NCI-H524 treated with DMSO at 0.1 percent for 48 hours (cell line): ENCODE measurements around the gene MARCHF3.

ENCODE experiments used
- DNase-seq: peaks from one replicate; lab custom pipeline; 2025; lab: John Stamatoyannopoulos, UW

Gene MARCHF3

GRCh38 chr5:126982926-126983873, 47.2 kb downstream of the MARCHF3 start:
- no peak for DNase-seq

- DNase-seq, result no peak
Measured at GRCh38 chr5:126982202-126982601, 48.2 kb downstream of the MARCHF3 start.

DNA sequence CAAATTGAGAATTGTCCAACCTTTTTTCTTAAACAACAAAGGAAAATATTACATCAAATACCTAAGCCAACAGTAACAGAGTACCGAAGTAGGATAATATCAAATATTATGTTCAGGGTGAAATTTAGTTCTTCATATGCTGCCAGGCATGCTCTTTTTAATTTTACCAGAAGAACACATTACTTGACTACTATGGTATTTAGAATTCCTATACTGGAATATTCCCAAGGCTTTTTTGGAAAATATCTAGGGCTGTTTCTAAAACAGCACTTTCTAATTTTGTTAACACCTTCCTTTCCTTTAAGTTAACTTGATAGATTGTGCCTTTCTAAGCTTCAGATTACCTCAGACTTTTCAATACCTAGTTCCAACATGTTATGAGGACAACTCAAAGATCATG, 48.7 kb downstream of the MARCHF3 start:
- no peak for DNase-seq

GRCh38 chr5:126981222-126981621, 49.1 kb downstream of the MARCHF3 start:
- no peak for DNase-seq

DNA sequence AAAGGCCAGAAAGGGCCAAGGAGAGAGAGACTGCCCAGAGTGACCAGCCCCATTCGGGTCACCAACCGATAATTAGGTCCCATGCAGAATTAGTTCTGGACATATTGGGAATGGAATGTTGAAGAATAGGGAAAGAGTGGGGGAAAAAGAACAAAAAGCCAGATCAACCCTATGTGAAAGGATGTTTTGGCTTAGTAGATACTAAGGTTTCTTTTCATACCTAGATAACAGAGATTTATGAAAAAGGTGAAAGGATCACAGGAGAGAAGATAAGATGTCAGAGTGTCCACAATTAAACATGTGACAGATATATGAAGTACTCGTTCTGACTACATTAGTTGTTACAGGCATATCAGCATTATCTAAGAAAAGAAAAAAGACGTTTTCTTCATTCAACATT, 52.1 kb downstream of the MARCHF3 start:
- DNase-seq, result no peak

DNA sequence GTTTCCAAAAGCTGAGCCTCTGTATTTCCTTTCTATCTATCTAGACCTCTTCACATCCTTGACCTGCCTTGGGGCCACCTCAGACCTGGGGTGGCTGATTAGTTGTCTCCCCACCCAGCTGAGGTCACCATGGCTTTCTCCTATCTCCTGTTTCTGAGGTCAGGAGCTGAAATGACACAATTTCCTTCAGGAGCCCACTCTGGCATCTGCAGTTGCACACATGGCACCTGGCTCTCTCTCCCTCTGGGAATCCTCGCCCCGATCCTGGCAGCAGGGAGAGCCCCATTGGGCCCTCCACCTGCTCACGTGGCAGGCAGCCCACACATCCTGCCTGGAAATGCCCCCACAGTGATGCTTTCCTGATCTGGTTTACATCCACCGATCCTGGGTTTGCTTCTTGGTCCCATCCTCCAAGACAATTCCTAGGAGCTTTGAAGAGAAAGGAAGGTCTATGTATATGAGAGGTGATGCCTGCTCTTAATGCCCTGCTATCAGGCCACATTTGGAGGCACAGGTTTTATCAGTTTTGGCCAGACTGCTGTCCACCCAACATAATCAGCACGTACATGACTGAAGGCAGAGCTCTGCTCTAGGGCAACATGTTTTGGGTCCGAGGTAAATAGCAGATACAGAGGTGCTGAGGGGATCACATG, 53.7 kb downstream of the MARCHF3 start:
- no peak for DNase-seq

DNA sequence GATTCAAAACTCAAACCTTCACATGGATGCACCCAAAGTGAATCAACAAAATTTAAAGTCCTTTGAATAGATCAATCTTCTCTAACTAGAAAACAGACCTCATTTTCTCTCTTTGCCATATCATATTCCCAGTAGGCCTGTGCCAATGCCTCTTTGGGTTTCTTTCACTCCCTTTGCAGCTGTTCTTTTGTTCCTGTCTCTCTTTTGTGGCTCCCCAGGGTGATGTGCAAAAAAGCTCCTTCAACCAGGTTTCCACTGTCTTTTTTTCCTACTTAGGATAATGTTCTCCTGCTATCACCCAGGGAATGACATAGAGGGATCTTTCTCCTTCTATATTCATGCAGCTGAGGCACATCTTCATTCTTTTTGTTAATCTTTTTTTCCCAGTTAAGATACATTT, 54.6 kb downstream of the MARCHF3 start:
- DNase-seq, result no peak

DNA sequence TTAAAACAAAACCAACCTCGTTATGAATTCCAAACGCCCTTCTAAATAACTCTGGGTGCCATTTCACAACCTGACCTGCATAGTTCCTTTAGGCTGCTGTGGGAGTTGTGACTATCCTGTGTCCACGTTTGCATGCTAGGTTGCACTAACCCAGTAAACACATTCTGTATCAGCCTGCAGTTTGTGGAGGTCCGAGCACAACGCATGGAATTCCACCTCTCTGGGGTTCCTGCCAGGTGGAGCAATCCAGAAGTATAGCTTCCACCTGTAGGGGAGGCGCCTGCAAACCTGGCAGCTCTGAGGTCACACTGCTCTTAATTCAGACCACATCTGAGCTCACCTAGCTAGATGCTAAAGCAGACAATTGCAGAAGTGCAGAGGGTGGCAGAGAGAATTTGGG, 57.2 kb downstream of the MARCHF3 start:
- no peak for DNase-seq

DNA sequence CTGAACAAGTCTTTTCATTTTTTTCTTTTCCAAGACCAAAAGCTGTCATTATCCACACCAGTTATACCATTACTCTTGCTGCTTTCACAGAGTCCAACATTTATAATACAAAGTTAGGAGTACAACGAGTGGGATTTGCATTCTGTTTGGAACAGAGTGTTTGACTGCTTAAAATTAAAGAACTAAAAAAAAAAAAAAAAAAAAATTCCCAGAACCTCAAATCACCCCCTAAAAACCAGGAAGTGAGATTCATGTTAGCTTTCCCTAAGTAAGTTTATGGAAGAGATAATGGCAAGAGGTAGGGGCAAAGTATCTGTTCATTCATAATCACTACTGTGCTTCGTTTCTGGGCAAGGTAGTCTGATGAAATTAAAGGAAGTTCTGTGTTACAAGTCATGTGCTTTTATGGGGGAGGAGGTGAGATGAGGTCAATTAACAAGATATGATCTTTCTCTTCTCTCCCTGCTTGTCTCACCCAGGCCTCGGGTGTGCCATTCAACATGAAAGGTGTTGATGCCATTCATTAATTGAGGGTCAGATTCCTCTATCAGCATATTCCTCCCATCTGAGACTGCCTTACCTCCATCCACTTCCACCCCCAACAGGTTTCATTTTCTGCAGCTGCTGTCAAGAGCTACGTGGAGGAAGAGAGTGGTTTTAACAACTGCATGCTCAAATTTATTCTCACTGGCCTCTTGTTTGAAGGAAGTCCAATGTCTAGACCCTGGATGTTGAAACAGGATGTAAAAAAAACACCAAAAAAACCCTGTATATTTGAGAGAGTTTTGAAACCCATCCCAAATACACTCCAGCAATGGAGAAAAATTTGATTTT, 58.1 kb downstream of the MARCHF3 start:
- DNase-seq, result no peak

- no peak for DNase-seq
Measured at GRCh38 chr5:126971455-126972031, 58.8 kb downstream of the MARCHF3 start.

DNA sequence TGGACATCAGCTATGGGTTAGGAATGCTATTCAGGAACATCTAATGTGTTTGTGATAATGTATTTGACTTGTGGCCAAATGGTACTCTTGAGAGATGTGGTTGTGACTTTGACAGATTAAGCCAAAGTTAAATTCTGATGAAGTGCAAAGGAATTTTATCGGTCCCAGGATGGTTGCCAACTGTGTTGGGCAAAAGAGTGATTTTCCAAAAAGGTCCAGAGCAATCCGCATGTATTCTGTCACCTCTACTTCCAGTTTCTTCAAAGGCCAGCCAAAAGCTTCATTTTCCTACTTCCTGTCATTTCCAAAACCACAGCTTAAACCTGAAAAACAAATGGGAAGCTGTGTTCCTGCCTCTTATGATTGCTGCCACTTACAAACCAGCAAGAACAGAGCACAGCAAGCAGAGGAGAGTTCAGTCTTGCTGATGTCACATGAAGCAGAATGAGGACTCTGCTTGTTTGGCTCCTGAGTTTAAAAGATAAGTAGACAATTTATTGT, 59.8 kb downstream of the MARCHF3 start:
- no peak for DNase-seq

DNA sequence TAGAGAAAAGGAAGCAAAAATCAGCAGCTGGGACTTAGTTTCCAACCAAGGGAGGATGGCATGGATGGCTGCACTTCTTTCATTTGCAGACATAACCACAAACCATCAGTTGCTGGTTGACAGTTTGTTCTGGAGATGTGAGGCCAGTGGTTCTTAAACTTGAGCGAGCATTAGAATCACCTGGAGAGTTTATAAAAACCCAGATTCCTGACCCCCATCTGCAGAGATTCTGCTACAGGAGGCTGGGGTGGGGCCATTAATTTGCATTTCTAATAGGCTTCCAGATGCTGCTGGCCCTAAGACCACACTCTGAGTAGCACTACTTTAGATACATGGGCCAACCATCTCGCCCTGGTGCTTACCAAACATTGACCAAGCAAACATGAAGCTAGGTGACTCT, 60.8 kb downstream of the MARCHF3 start:
- no peak for DNase-seq

DNA sequence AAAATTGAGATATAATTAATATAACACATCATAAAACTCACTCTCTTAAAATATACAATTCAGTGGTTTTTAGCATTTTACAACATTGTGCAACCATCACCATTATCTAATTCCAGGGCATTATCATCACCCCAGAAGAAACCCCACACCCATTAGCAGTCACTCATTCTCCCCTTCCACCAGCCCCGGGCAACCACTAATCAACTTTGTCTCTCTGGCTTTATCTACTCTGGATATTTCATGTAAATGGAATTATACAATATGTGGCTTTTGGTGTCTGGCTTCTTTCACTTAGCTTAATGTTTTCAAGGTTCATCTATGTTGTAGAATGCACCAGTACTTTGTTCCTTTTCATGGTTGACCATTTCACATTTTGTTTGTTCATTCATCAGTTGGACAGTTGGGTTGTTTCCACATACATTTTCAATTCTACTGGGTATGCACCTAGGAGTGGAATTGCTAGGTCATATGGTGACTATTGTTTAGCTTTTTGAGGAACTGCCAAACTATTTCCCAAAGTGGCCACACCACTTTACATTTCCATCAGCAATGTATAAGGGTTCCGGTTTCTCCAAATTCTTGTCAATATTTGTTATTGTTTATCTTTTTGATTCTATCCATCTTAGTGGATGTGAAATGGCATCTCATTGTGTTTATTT, 62.4 kb downstream of the MARCHF3 start:
- no peak for DNase-seq

DNA sequence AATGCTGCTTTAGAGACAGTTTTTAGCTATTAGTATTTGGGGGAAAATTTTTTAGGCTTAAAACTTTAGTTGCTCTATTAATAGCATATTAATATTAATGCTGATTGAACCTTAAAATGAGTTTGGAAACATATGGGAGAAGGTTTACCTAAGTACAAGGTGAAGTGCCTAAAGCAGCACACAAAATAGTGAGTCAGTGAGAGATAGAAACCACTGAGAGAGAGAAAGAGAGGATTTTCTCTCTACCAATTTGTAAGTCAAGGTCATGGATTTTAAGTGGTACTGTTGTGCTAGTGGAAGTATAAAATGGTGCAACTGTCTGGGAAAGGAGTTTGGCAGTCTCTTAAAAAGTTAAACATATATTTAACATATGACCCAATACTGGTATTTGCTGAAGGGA, 64.9 kb downstream of the MARCHF3 start:
- no peak for DNase-seq

GRCh38 chr5:126965061-126965475, 65.3 kb downstream of the MARCHF3 start:
- no peak for DNase-seq

DNA sequence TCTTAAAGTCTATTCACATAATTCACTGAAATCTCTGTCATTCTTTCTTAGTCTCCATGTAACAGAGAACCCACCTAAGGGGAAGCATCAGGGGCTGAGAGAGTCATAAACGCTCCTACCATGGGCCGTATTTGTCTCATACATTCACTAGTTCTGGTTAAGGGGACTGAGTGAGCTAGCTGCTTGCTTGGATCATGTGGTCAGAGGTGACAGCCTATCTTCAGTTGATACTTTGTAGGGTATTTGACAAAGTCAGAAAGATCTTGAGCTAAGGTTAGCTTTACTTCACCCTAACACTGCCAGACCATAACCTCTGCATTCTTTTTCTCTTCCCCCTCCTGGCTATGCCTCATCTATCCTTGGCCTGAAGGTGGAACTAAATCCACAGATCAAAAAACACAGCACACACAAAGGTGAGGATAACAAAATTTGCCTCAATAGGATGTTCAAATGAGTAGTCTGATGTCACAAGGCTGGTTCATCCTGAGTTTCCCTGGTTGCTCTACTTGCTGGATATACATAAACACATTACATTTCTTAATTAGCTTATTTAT, 66.5 kb downstream of the MARCHF3 start:
- no peak for DNase-seq

GRCh38 chr5:126961702-126962101, 68.7 kb downstream of the MARCHF3 start:
- DNase-seq, result no peak

DNA sequence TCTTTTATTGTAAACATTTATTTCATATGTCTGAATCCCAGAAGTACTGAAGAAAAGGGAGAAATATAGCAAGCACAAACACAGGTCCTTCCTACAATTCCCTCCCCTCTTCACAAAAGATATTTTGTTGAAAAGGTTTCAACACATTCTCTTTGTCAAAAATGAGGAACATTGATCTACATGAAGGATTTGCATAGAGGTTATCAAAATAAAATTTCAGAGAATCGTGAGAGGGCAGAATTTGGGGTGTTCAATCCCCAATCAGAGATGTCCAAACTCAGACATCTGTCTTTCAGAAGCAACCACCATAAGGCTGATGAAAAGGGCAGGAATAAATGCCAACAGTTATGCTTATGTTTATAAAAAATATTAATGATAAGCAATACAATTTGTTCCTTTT, 69.2 kb downstream of the MARCHF3 start:
- no peak for DNase-seq

GRCh38 chr5:126959188-126959587, 71.2 kb downstream of the MARCHF3 start:
- DNase-seq, result no peak

DNA sequence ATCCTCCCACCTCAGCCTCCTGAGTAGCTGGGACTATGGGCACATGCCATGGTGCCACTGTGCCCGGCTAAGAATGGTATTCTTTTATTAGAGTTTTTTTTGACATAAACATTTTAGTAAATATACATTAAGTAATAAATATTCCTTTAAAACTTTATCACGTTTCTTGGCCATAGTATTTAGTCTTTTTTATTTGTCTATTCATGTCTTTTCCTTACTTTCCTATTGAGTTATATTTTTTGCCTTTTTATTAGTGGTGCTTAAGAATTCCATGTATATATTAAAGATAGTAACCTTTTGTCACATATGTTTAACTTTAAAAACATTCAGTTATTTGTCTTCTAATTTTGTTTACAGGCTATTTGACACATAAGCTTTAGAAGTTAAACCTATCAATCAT, 73.4 kb downstream of the MARCHF3 start:
- DNase-seq, result no peak

DNA sequence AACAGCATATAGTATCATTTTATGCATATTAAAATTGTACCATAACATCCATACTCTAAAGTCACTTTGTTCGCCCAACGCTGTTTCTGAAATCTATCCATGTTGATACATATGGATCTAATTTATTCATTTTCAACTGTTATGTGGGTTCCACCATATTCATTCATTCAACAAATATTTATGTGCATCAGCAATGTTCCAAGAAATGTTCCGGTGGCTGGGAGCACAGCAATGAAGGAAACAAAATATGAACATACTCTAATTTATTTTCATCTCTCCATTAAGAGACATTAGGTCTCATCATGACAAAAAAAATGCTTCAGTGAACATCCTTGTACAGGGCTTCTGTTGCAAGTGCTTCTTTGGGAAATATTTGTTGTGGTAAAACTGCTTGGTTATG, 75.4 kb downstream of the MARCHF3 start:
- no peak for DNase-seq
